Hematopoietic multipotent progenitor cell treated with erythropoietin and hydrocortisone succinate and interleukin-3 and kit ligand, for 15 days (in vitro differentiated cells): ENCODE results near the gene LZTFL1.

Experiments used
- DNase-seq: peaks from one replicate; pipeline ENCODE4 v3.0.0-alpha.2; 2015; ENCODE audit warnings: low spot score

Gene LZTFL1

GRCh38 chr3:45786801-45787495 lies 55.0 kb downstream of the LZTFL1 start:
- no peak for DNase-seq

GRCh38 chr3:45785605-45786150 lies 56.2 kb downstream of the LZTFL1 start:
- no peak for DNase-seq

GRCh38 chr3:45783667-45784066 lies 58.3 kb downstream of the LZTFL1 start:
- no peak for DNase-seq

- no peak for DNase-seq
Observed at GRCh38 chr3:45782381-45782780, 59.5 kb downstream of the LZTFL1 start.

- DNase-seq, result no peak
Observed at GRCh38 chr3:45781841-45782240, 60.1 kb downstream of the LZTFL1 start.

GRCh38 chr3:45781271-45781670 lies 60.6 kb downstream of the LZTFL1 start:
- no peak for DNase-seq

GRCh38 chr3:45779746-45780735 lies 61.9 kb downstream of the LZTFL1 start:
- DNase-seq, result no peak

- no peak for DNase-seq
Observed at GRCh38 chr3:45778761-45779201, 63.1 kb downstream of the LZTFL1 start.

GRCh38 chr3:45777746-45778386 lies 64.1 kb downstream of the LZTFL1 start:
- DNase-seq, result no peak

- no peak for DNase-seq
Observed at GRCh38 chr3:45777111-45777745, 64.7 kb downstream of the LZTFL1 start.

- DNase-seq, result no peak
Observed at GRCh38 chr3:45776611-45777010, 65.3 kb downstream of the LZTFL1 start.

GRCh38 chr3:45776301-45776595 lies 65.7 kb downstream of the LZTFL1 start:
- DNase-seq, result no peak

- DNase-seq, result no peak
Observed at GRCh38 chr3:45775571-45776300, 66.2 kb downstream of the LZTFL1 start.

- DNase-seq, result no peak
Observed at GRCh38 chr3:45774581-45775521, 67.1 kb downstream of the LZTFL1 start.

- DNase-seq, result no peak
Observed at GRCh38 chr3:45773714-45774449, 68.0 kb downstream of the LZTFL1 start.
